Stomach (tissue), 9 donors: ENCODE results near the gene ITGB7. TPM values are rescaled to one million over a fixed set of nuclear protein-coding genes. Genes with fewer than 3 reads are reported as not detected.

Experiments used
- DNase-seq, 2 donors: peaks; one replicate each; pipeline versions ENCODE4 v3.0.0 to v3.0.0-alpha.2; 2013 to 2019
- H3K27ac ChIP-seq, 5 donors: fragments of 200-600 bp in 4 of 5; sonication (generic) in 4 of 5; one replicate each; pipeline ENCODE4 v1.5.1; 2013 to 2019; ENCODE audit warnings: mild to moderate bottlenecking in 1 of 5, moderate library complexity in 1 of 5
- H3K27me3 ChIP-seq, 3 donors: fragments of 200-600 bp; sonication (generic); one replicate each; pipeline ENCODE4 v1.5.1; 2017 to 2019; ENCODE audit warnings: mixed run types in 1 of 3
- H3K36me3 ChIP-seq, 4 donors: fragments of 200-600 bp; sonication (generic); 1 replicate in 3 of 4; 2 replicates in 1 of 4; pipeline ENCODE4 v1.5.1; 2016 to 2019
- H3K4me1 ChIP-seq, 4 donors: fragments of 200-600 bp; sonication (generic); one replicate each; pipeline ENCODE4 v1.5.1; 2016 to 2019
- H3K4me3 ChIP-seq, 4 donors: fragments of 200-600 bp; sonication (generic) in 3 of 4; one replicate each; pipeline ENCODE4 v1.5.1; 2016 to 2019; ENCODE audit warnings: mild to moderate bottlenecking in 1 of 4
- H3K9me3 ChIP-seq, 4 donors: fragments of 200-600 bp; sonication (generic); one replicate each; pipeline ENCODE4 v1.5.1; 2016 to 2019
- EP300 ChIP-seq: sonication (generic); formaldehyde crosslinking; IDR thresholded peaks from one replicate; pipeline ENCODE4 v1.6.1; 2017; ENCODE audit warnings: antibody characterized with exemption
- POLR2A ChIP-seq, 4 donors: fragments of 450-650 bp; IDR thresholded peaks; one replicate each; pipeline ENCODE4 v1.6.1; 2016; ENCODE audit warnings: antibody characterized with exemption in 4 of 4, control low read depth in 2 of 4, mild to moderate bottlenecking in 1 of 4, moderate library complexity in 1 of 4
- POLR2AphosphoS5 ChIP-seq, 3 donors: sonication (generic); formaldehyde crosslinking; IDR thresholded peaks; one replicate each; pipeline ENCODE4 v1.6.1; 2016; ENCODE audit warnings: antibody characterized with exemption in 3 of 3
- WGBS, 5 donors: extraction: QIAGEN DNeasy Blood & Tissue Kit in 3 of 5; methylation state at CpG; one replicate each; pipeline versions ENCODE4 v1.1.5 to v1.1.7; 2013 to 2018; 5-methylcytosine and 5-hydroxymethylcytosine counted together
- intact Hi-C: fragments of 100-400 bp; cut with DNase I; formaldehyde crosslinking; loops from one replicate; pipeline ENCODE4 v1.15.1; 2023; ENCODE audit warnings: low total_unique reads
- polyA plus RNA-seq, 3 donors: library from polyadenylated mRNA; stranded (reverse); fragments of 200-250 nt; gene quantifications; one replicate each; pipeline ENCODE4 v1.2.3, GENCODE V29; 2013
- total RNA-seq, 5 donors: library from RNA; depleted of rRNA; stranded (reverse); fragments of >200 nt; gene quantifications; one replicate each; pipeline versions ENCODE4 v1.1.0 to v1.2.3, GENCODE V29; 2014 to 2016
- TF ChIP-seq, protein P1 (sequence below), 7 experiments: fragments of 450-650 bp in 4 of 7; fragments of 200-600 bp in 3 of 7; sonication (generic) in 3 of 7; IDR thresholded peaks; one replicate each; pipeline ENCODE4 v1.5.1; 2016 to 2019; ENCODE audit warnings: antibody characterized with exemption in 7 of 7, control low read depth in 2 of 7, mild to moderate bottlenecking in 1 of 7
- donor health status: healthy with polysubstance abuse.
- donor health status: Bipolar disorder and iron deficiency.
- donor health status: healthy.

ITGB7 gene
- total and polyA plus RNA-seq, 8 donors: 0.56 to 29.5 (median 4.2) TPM; not detected in 2

GRCh38 chr12:53235164-53235563 is 28.1 kb upstream of the ITGB7 start:
- TF ChIP-seq EP300 (no peak), POLR2AphosphoS5 (IDR thresholded peaks at IDR 0.05) (no peak), POLR2A (IDR thresholded peaks at IDR 0.05) (no peak)
- TF ChIP-seq, protein P1, sequence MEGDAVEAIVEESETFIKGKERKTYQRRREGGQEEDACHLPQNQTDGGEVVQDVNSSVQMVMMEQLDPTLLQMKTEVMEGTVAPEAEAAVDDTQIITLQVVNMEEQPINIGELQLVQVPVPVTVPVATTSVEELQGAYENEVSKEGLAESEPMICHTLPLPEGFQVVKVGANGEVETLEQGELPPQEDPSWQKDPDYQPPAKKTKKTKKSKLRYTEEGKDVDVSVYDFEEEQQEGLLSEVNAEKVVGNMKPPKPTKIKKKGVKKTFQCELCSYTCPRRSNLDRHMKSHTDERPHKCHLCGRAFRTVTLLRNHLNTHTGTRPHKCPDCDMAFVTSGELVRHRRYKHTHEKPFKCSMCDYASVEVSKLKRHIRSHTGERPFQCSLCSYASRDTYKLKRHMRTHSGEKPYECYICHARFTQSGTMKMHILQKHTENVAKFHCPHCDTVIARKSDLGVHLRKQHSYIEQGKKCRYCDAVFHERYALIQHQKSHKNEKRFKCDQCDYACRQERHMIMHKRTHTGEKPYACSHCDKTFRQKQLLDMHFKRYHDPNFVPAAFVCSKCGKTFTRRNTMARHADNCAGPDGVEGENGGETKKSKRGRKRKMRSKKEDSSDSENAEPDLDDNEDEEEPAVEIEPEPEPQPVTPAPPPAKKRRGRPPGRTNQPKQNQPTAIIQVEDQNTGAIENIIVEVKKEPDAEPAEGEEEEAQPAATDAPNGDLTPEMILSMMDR (IDR thresholded peaks at IDR 0.05): no peak
- intact Hi-C loops: no loop called here
- H3K9me3 ChIP-seq: no peaks in the 10 kb centered on the region
- peaks cover 28 to 44% (median 41%) of the 10 kb centered on the region in 4 donors for H3K4me1 ChIP-seq
- DNase-seq: no peak
- peaks cover 0 to 12% (median 0%) of the 10 kb centered on the region in 3 donors for H3K27me3 ChIP-seq
- H3K27ac ChIP-seq: peak overlapping the region in 1 of 5 donors; percentile 8
- 58 to 68% (median 64%) methylated on average over 3 of the region's 3 CpGs for WGBS, 5 donors
- H3K36me3 ChIP-seq: no peaks in the 10 kb centered on the region
- no peak overlapping the region for H3K4me3 ChIP-seq

GRCh38 chr12:53234271-53234914 is 27.3 kb upstream of the ITGB7 start:
- WGBS, 5 donors: 3 to 19% (median 11%) methylated on average over 10 to 12 of the region's 12 CpGs
- intact Hi-C loops: no loop called here
- H3K27me3 ChIP-seq: peaks cover 0 to 12% (median 0%) of the 10 kb centered on the region in 3 donors
- DNase-seq: peak in 1 of 2 donors; percentile 78
- H3K27ac ChIP-seq: peak overlapping the region in 2 of 5 donors; percentile 8 to 89
- no peaks in the 10 kb centered on the region for H3K36me3 ChIP-seq
- TF ChIP-seq POLR2AphosphoS5 (IDR thresholded peaks at IDR 0.05) (no peak), POLR2A (IDR thresholded peaks at IDR 0.05) (no peak), EP300 (no peak)
- TF ChIP-seq, protein P1 (IDR thresholded peaks at IDR 0.05): no peak
- H3K9me3 ChIP-seq: no peaks in the 10 kb centered on the region
- H3K4me1 ChIP-seq: peaks cover 28 to 51% (median 46%) of the 10 kb centered on the region in 4 donors
- H3K4me3 ChIP-seq: no peak overlapping the region

GRCh38 chr12:53233671-53234121 is 26.6 kb upstream of the ITGB7 start:
- Histone ChIP-seq H3K4me1 (peaks cover 28 to 58% (median 50%) of the 10 kb centered on the region in 4 donors), H3K9me3 (no peaks in the 10 kb centered on the region), H3K36me3 (no peaks in the 10 kb centered on the region), H3K4me3 (peak overlapping the region in 1 of 4 donors; percentile 68), H3K27ac (peak overlapping the region in 3 of 5 donors; percentile 78 to 90 (median 89)), H3K27me3 (peaks cover 0 to 12% (median 0%) of the 10 kb centered on the region in 3 donors)
- peak in 1 of 2 donors; percentile 49 for DNase-seq
- intact Hi-C loops: no loop called here
- no peak for TF ChIP-seq POLR2A (IDR thresholded peaks at IDR 0.05)
- TF ChIP-seq POLR2AphosphoS5 (IDR thresholded peaks at IDR 0.05): no peak
- TF ChIP-seq EP300: no peak
- TF ChIP-seq, protein P1 (IDR thresholded peaks at IDR 0.05): no peak
- WGBS, 5 donors: 21 to 39% (median 30%) methylated on average over 6 to 7 of the region's 7 CpGs

- H3K9me3 ChIP-seq: no peaks in the 10 kb centered on the region
- intact Hi-C loops: no loop called here
- DNase-seq: peak; percentile 70 to 87
- peak overlapping the region; percentile 58 to 90 (median 89) for H3K27ac ChIP-seq
- WGBS, 5 donors: 11 to 17% (median 14%) methylated on average over 9 to 11 of the region's 11 CpGs
- peaks cover 28 to 62% (median 51%) of the 10 kb centered on the region in 4 donors for H3K4me1 ChIP-seq
- H3K36me3 ChIP-seq: peaks cover 0 to 6% (median 2%) of the 10 kb centered on the region in 4 donors
- peaks cover 0 to 12% (median 0%) of the 10 kb centered on the region in 3 donors for H3K27me3 ChIP-seq
- peak overlapping the region; percentile 57 to 73 (median 66) for H3K4me3 ChIP-seq
- TF ChIP-seq POLR2A (IDR thresholded peaks at IDR 0.05) (no peak), EP300 (no peak), POLR2AphosphoS5 (IDR thresholded peaks at IDR 0.05) (no peak)
- TF ChIP-seq, protein P1 (IDR thresholded peaks at IDR 0.05): no peak
Observed at GRCh38 chr12:53232646-53233461, 25.8 kb upstream of the ITGB7 start.
